Pancreas (tissue), 10 donors: ENCODE data around the gene MLH3. TPM values are rescaled to one million over a fixed set of nuclear protein-coding genes. Genes with fewer than 3 reads are reported as not detected.

Experiments
- ATAC-seq, 4 donors: fragments of 200-7000 bp; cut with Tn5 transposase; one replicate each; pipeline versions ENCODE4 v1.8.0 to v1.9.1; 2020; ENCODE audit warnings: mild to moderate bottlenecking in 4 of 4, moderate library complexity in 4 of 4
- DNase-seq, 6 donors: peaks; one replicate each; pipeline ENCODE4 v3.0.0-alpha.2; 2020
- FAIRE-seq: peaks from 2 replicates; lab custom pipeline; 2012; peaks lifted over from hg19 to GRCh38; lab: Jason Lieb, UNC
- H3K27ac ChIP-seq, 4 donors: fragments of 200-600 bp; sonication (generic); 1 replicate in 3 of 4; 2 replicates in 1 of 4; pipeline versions ENCODE4 v1.5.0 to v1.8.0; 2020
- H3K27me3 ChIP-seq, 4 donors: fragments of 200-600 bp; one replicate each; pipeline ENCODE4 v1.8.0; 2021
- H3K36me3 ChIP-seq, 3 donors: fragments of 200-600 bp; sonication (generic) in 1 of 3; one replicate each; pipeline versions ENCODE4 v1.5.0 to v1.8.0; 2020 to 2021
- H3K4me1 ChIP-seq, 3 donors: fragments of 200-600 bp; one replicate each; pipeline ENCODE4 v1.8.0; 2021
- H3K4me3 ChIP-seq, 4 donors: fragments of 200-600 bp; sonication (generic) in 2 of 4; one replicate each; pipeline versions ENCODE4 v1.5.0 to v1.8.0; 2020 to 2021
- H3K9me3 ChIP-seq, 4 donors: fragments of 200-600 bp; one replicate each; pipeline ENCODE4 v1.8.0; 2021
- CTCF ChIP-seq, 4 donors: fragments of 200-600 bp; sonication (generic) in 3 of 4; IDR thresholded peaks; one replicate each; pipeline versions ENCODE4 v1.5.0 to v1.8.0; 2021; ENCODE audit warnings: antibody characterized with exemption in 4 of 4
- WGBS, 2 donors: extraction: QIAGEN DNeasy Blood & Tissue Kit; methylation state at CpG; one replicate each; pipeline ENCODE4 v1.1.7; 2013; 5-methylcytosine and 5-hydroxymethylcytosine counted together
- intact Hi-C, 3 donors: fragments of 100-400 bp; cut with DNase I; formaldehyde crosslinking; loops; one replicate each; pipeline versions ENCODE4 v1.11.1 to v1.14.2; 2022
- polyA plus RNA-seq, 2 donors: library from polyadenylated mRNA; stranded (reverse); fragments of 200-250 nt; gene quantifications; one replicate each; pipeline ENCODE4 v1.2.3, GENCODE V29; 2013
- total RNA-seq, 6 donors: library from RNA; stranded (reverse); fragmentation: NEBNext Ultra II Directional in 4 of 6; extraction: Animal tissue kit (Norgen Biotek cat#: 25700) in 4 of 6; gene quantifications; one replicate each; pipeline versions ENCODE4 v1.2.1 to v1.2.4, GENCODE V29; 2021 to 2023
- donor health status: healthy with polysubstance abuse.
- donor health status: DM: no; HTN: no; CAD: no; lungs with moderate emphysema.
- donor health status: DM: no; HTN: no; CAD: no.
- donor health status: control.
- donor health status: control.
- donor health status: Bipolar disorder and iron deficiency.
- donor health status: DM: yes; HTN: yes; CAD: no.
- donor health status: DM: no; HTN: no; CAD: no.
- donor health status: DM: no; HTN: no; CAD: no.
- donor health status: DM: yes; HTN: yes; CAD: no.

The MLH3 gene
- total and polyA plus RNA-seq, 8 donors, result 9.4 to 23.5 (median 13.6) TPM

GRCh38 chr14:74983343-74983742 lies 67.9 kb downstream of the MLH3 start:
- H3K4me1 ChIP-seq, result no peaks in the 10 kb centered on the region
- ATAC-seq (no peak), FAIRE-seq (no peak), DNase-seq (no peak)
- no peaks in the 10 kb centered on the region for H3K36me3 ChIP-seq
- no peaks in the 10 kb centered on the region for H3K27me3 ChIP-seq
- WGBS, 2 donors, result 86 to 88% methylated on average over 1 of the region's 1 CpG
- no peaks in the 10 kb centered on the region for H3K9me3 ChIP-seq
- intact Hi-C loops, result no loop called here
- H3K27ac ChIP-seq, result no peak overlapping the region
- no peak for TF ChIP-seq CTCF (IDR thresholded peaks at IDR 0.05)
- H3K4me3 ChIP-seq, result no peak overlapping the region

GRCh38 chr14:74982661-74983060 lies 68.6 kb downstream of the MLH3 start:
- no peak overlapping the region for H3K4me3 ChIP-seq
- no peaks in the 10 kb centered on the region for H3K9me3 ChIP-seq
- FAIRE-seq (no peak), DNase-seq (no peak), ATAC-seq (no peak)
- intact Hi-C loops, result no loop called here
- no peaks in the 10 kb centered on the region for H3K36me3 ChIP-seq
- no peak overlapping the region for H3K27ac ChIP-seq
- TF ChIP-seq CTCF (IDR thresholded peaks at IDR 0.05), result no peak
- no peaks in the 10 kb centered on the region for H3K27me3 ChIP-seq
- WGBS, 2 donors, result 80 to 89% methylated on average over 4 of the region's 4 CpGs
- H3K4me1 ChIP-seq, result no peaks in the 10 kb centered on the region

GRCh38 chr14:74981833-74982232 lies 69.4 kb downstream of the MLH3 start:
- no peaks in the 10 kb centered on the region for H3K27me3 ChIP-seq
- DNase-seq, result no peak
- FAIRE-seq, result no peak
- H3K4me3 ChIP-seq, result no peak overlapping the region
- 76 to 78% methylated on average over 5 of the region's 5 CpGs for WGBS, 2 donors
- no peak for TF ChIP-seq CTCF (IDR thresholded peaks at IDR 0.05)
- intact Hi-C loops, result no loop called here
- no peaks in the 10 kb centered on the region for H3K9me3 ChIP-seq
- no peak for ATAC-seq
- no peaks in the 10 kb centered on the region for H3K36me3 ChIP-seq
- no peak overlapping the region for H3K27ac ChIP-seq
- H3K4me1 ChIP-seq, result no peaks in the 10 kb centered on the region

- intact Hi-C loops, result no loop called here
- no peak for TF ChIP-seq CTCF (IDR thresholded peaks at IDR 0.05)
- DNase-seq (no peak), FAIRE-seq (no peak), ATAC-seq (no peak)
- Histone ChIP-seq H3K4me1 (no peaks in the 10 kb centered on the region), H3K9me3 (no peaks in the 10 kb centered on the region), H3K27me3 (no peaks in the 10 kb centered on the region), H3K4me3 (no peak overlapping the region), H3K27ac (no peak overlapping the region), H3K36me3 (no peaks in the 10 kb centered on the region)
- 85 to 96% methylated on average over 9 of the region's 9 CpGs for WGBS, 2 donors
These were observed 69.8 kb downstream of the MLH3 start for GRCh38 chr14:74981462-74981782.

- H3K9me3 ChIP-seq, result no peaks in the 10 kb centered on the region
- FAIRE-seq (no peak), ATAC-seq (no peak), DNase-seq (no peak)
- WGBS, 2 donors, result 58 to 61% methylated on average over 35 of the region's 35 CpGs
- no peak overlapping the region for H3K4me3 ChIP-seq
- no peaks in the 10 kb centered on the region for H3K27me3 ChIP-seq
- H3K27ac ChIP-seq, result no peak overlapping the region
- no peak for TF ChIP-seq CTCF (IDR thresholded peaks at IDR 0.05)
- intact Hi-C loops, result no loop called here
- H3K36me3 ChIP-seq, result no peaks in the 10 kb centered on the region
- H3K4me1 ChIP-seq, result no peaks in the 10 kb centered on the region
These were observed 70.4 kb downstream of the MLH3 start for GRCh38 chr14:74980731-74981461.
